H1 (cell line): ENCODE data around the gene SPSB3. TPM values are rescaled to one million over a fixed set of nuclear protein-coding genes. Genes with fewer than 3 reads are reported as not detected.

Experiments
- ASH2L ChIP-seq: fragments of 200-600, 300-600 bp; sonication (generic); IDR thresholded peaks from one replicate; pipeline ENCODE4 v1.7.1; 2017; ENCODE audit warnings: low read length
- CBX5 ChIP-seq: fragments of 300-800, 300-1000 bp; sonication (generic); IDR thresholded peaks from 2 replicates; pipeline ENCODE4 v1.7.1; 2016; ENCODE audit warnings: antibody characterized with exemption, low read length, low read depth
- CHD7 ChIP-seq: fragments of 300-600 bp; sonication (generic); IDR thresholded peaks from 2 replicates; pipeline ENCODE4 v1.7.1; 2012; ENCODE audit warnings: low read length, moderate library complexity, mild to moderate bottlenecking, inconsistent platforms; ENCODE audit not compliant: insufficient replicate concordance
- EGR1 ChIP-seq: IDR thresholded peaks from 2 replicates; pipeline ENCODE4 v1.6.1; 2011; ENCODE audit warnings: low read depth, low read length, borderline replicate concordance
- FOSL1 ChIP-seq: IDR thresholded peaks from 2 replicates; pipeline ENCODE4 v1.6.1; 2011; ENCODE audit warnings: mild to moderate bottlenecking, low read depth, low read length, moderate library complexity; ENCODE audit not compliant: insufficient read depth
- GTF2F1 ChIP-seq: IDR thresholded peaks from 2 replicates; pipeline ENCODE4 v1.6.1; 2012; ENCODE audit warnings: low read depth, low read length, improper control_type of control experiment, borderline replicate concordance
- KDM4A ChIP-seq: IDR thresholded peaks from one replicate; pipeline ENCODE4 v1.7.1; 2012; ENCODE audit warnings: low read depth, mild to moderate bottlenecking, moderate library complexity, low read length, inconsistent platforms; ENCODE audit not compliant: severe bottlenecking
- NANOG ChIP-seq: IDR thresholded peaks from 2 replicates; pipeline ENCODE4 v1.6.1; 2011; ENCODE audit warnings: low read length, low read depth, mild to moderate bottlenecking, inconsistent platforms; ENCODE audit not compliant: insufficient read depth, poor library complexity, severe bottlenecking
- POLR2A ChIP-seq, 2 experiments: IDR thresholded peaks; 1 replicate in 1 of 2; 2 replicates in 1 of 2; pipeline ENCODE4 v1.6.1; 2011; ENCODE audit warnings: low read depth in 2 of 2, low read length in 2 of 2, mild to moderate bottlenecking in 2 of 2; ENCODE audit errors: control extremely low read depth in 1 of 2
- TBP ChIP-seq: IDR thresholded peaks from 2 replicates; pipeline ENCODE4 v1.6.1; 2011; ENCODE audit warnings: low read depth, low read length, improper control_type of control experiment
- TEAD4 ChIP-seq: IDR thresholded peaks from 2 replicates; pipeline ENCODE4 v1.6.1; 2012; ENCODE audit warnings: low read depth, low read length, inconsistent platforms, mixed read lengths
- polyA plus RNA-seq, 7 experiments: library from polyadenylated mRNA; depleted of rRNA in 3 of 7; stranded (reverse) in 5 of 7; unstranded in 2 of 7; fragments of >200 nt in 5 of 7; fragments of 200-250 nt in 2 of 7; gene quantifications; 1 replicate in 5 of 7; 2 replicates in 1 of 7; 4 replicates in 1 of 7; pipeline versions ENCODE4 v1.2.1 to v1.2.3, GENCODE V29; 2011 to 2013; ENCODE audit warnings: missing spikeins in 2 of 7, mixed read lengths in 2 of 7
- total RNA-seq: library from RNA; stranded (reverse); fragmentation: NEBNext Ultra II Directional; extraction: Animal tissue kit (Norgen Biotek cat#: 25700); gene quantifications from 2 replicates; pipeline ENCODE4 v1.2.1, GENCODE V29; 2021

The SPSB3 gene
- total and polyA plus RNA-seq, 2 of the 8 experiments (the other 6 are each of a cell fraction or from before 2014, with no cell fraction given): 22.5 to 37.8 TPM

- TF ChIP-seq CHD7 (no peak), NANOG (no peak), EGR1 (no peak), FOSL1 (no peak), ASH2L (no peak), KDM4A (no peak), TEAD4 (no peak), POLR2A (IDR thresholded peaks at IDR 0.05; ENCODE audit: control extremely low read depth in 1 of 2, low read depth in 2 of 2, low read length in 2 of 2) (no peak), CBX5 (no peak), TBP (no peak), GTF2F1 (no peak)
Measured at GRCh38 chr16:1821861-1822611, 39.7 kb upstream of the SPSB3 start (continued).
